ENCODE results near the gene KSR1.
"Not testable (repeated sequence)": the region's sequence is repeated elsewhere in the genome, so short reads cannot be mapped to it uniquely, and the experiment has no call there.

DNA sequence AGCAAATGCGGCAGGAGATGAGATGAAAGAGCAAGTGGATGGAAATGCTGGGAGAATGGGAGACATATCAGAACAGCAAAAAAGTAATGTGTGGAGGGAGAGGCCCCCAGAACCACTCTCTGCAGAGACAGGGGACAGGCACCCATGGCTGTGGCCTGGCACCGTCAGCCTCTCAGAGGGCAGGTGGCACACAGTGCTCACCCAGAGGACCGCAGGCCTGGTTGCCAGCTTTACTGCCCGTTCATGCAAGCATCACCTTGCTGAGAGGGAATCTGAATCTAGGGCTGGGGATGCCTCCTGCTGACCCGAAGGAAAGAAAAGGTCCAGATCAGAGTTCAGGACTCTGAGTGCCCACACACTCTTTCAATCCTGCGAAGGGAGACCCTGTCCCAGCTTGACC is 34.6 kb upstream of the KSR1 start:
- TF ChIP-seq POLR2A (IDR thresholded peaks at IDR 0.05) = not testable (repeated sequence)
- TF ChIP-seq, protein P1, sequence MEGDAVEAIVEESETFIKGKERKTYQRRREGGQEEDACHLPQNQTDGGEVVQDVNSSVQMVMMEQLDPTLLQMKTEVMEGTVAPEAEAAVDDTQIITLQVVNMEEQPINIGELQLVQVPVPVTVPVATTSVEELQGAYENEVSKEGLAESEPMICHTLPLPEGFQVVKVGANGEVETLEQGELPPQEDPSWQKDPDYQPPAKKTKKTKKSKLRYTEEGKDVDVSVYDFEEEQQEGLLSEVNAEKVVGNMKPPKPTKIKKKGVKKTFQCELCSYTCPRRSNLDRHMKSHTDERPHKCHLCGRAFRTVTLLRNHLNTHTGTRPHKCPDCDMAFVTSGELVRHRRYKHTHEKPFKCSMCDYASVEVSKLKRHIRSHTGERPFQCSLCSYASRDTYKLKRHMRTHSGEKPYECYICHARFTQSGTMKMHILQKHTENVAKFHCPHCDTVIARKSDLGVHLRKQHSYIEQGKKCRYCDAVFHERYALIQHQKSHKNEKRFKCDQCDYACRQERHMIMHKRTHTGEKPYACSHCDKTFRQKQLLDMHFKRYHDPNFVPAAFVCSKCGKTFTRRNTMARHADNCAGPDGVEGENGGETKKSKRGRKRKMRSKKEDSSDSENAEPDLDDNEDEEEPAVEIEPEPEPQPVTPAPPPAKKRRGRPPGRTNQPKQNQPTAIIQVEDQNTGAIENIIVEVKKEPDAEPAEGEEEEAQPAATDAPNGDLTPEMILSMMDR (IDR thresholded peaks at IDR 0.05) = not testable (repeated sequence)

All from uterus (tissue), 2 donors.